Measurements from ENCODE around the gene ATP5ME. TPM values are rescaled to one million over a fixed set of nuclear protein-coding genes. Genes with fewer than 3 reads are reported as not detected.
"Not testable (repeated sequence)": the region's sequence is repeated elsewhere in the genome, so short reads cannot be mapped to it uniquely, and the experiment has no call there.

ATP5ME gene
- polyA plus RNA-seq, 1 donor from 2014 or later: 430 TPM

GRCh38 chr4:709348-709747 lies 35.3 kb upstream of the ATP5ME start:
- Mint-ChIP-seq H3K27me3 (no peaks in the 10 kb centered on the region), H3K27ac (peak overlapping the region in 1 of 3 donors; percentile 19), H3K4me3 (peak overlapping the region in 2 of 4 donors; percentile 25 to 81), H3K36me3 (peaks cover 3% of the 10 kb centered on the region), H3K4me1 (peaks cover 14 to 26% (median 15%) of the 10 kb centered on the region in 3 donors), H3K9me3 (no peaks in the 10 kb centered on the region)

- peaks cover 3% of the 10 kb centered on the region for H3K36me3 Mint-ChIP-seq
- no peaks in the 10 kb centered on the region for H3K9me3 Mint-ChIP-seq
- H3K27ac Mint-ChIP-seq: peak overlapping the region in 1 of 3 donors; percentile 58
- no peaks in the 10 kb centered on the region for H3K27me3 Mint-ChIP-seq
- peaks cover 15 to 26% (median 16%) of the 10 kb centered on the region in 3 donors for H3K4me1 Mint-ChIP-seq
- H3K4me3 Mint-ChIP-seq: peak overlapping the region in 2 of 4 donors; percentile 41 to 50
These were observed 34.5 kb upstream of the ATP5ME start for GRCh38 chr4:708631-708933.

- H3K4me1 Mint-ChIP-seq: peaks cover 15 to 26% (median 16%) of the 10 kb centered on the region in 3 donors
- H3K27me3 Mint-ChIP-seq: no peaks in the 10 kb centered on the region
- peak overlapping the region in 1 of 4 donors; percentile 21 for H3K4me3 Mint-ChIP-seq
- H3K9me3 Mint-ChIP-seq: no peaks in the 10 kb centered on the region
- peaks cover 3% of the 10 kb centered on the region for H3K36me3 Mint-ChIP-seq
- H3K27ac Mint-ChIP-seq: peak overlapping the region in 1 of 3 donors; percentile 63
These were observed 34.0 kb upstream of the ATP5ME start for GRCh38 chr4:707929-708630.

GRCh38 chr4:706834-707598 lies 32.9 kb upstream of the ATP5ME start:
- no peaks in the 10 kb centered on the region for H3K27me3 Mint-ChIP-seq
- no peaks in the 10 kb centered on the region for H3K9me3 Mint-ChIP-seq
- H3K4me3 Mint-ChIP-seq: no peak overlapping the region
- H3K36me3 Mint-ChIP-seq: peaks cover 5% of the 10 kb centered on the region
- peaks cover 15 to 24% (median 16%) of the 10 kb centered on the region in 3 donors for H3K4me1 Mint-ChIP-seq
- H3K27ac Mint-ChIP-seq: no peak overlapping the region

- not testable (repeated sequence) for H3K9me3 Mint-ChIP-seq, H3K27ac Mint-ChIP-seq
These were observed 32.1 kb upstream of the ATP5ME start for GRCh38 chr4:706083-706633.

GRCh38 chr4:705278-706082 lies 31.4 kb upstream of the ATP5ME start, which contains the start of gene PCGF3:
Gene PCGF3, plus strand, starts transcription at chr4:705832. Its CDS starts 27,849 bp downstream, at chr4:733681.
- H3K9me3 Mint-ChIP-seq: no peaks in the 10 kb centered on the region
- no peaks in the 10 kb centered on the region for H3K27me3 Mint-ChIP-seq
- peaks cover 5% of the 10 kb centered on the region for H3K36me3 Mint-ChIP-seq
- H3K27ac Mint-ChIP-seq: peak within 1 kb of the TSS; percentile 26 to 87 (median 71)
- peaks cover 10 to 23% (median 16%) of the 10 kb centered on the region in 3 donors for H3K4me1 Mint-ChIP-seq
- peak within 1 kb of the TSS; percentile 73 to 90 (median 84) for H3K4me3 Mint-ChIP-seq

More at GRCh38 chr4:706083-706633, 32.1 kb upstream of the ATP5ME start:
- not testable (repeated sequence) for H3K27me3 Mint-ChIP-seq, H3K4me3 Mint-ChIP-seq, H3K36me3 Mint-ChIP-seq
- peaks cover 15 to 23% (median 16%) of the 10 kb centered on the region in 3 donors for H3K4me1 Mint-ChIP-seq

GRCh38 chr4:704971-705277 lies 30.8 kb upstream of the ATP5ME start:
- no peaks in the 10 kb centered on the region for H3K27me3 Mint-ChIP-seq
- peaks cover 5% of the 10 kb centered on the region for H3K36me3 Mint-ChIP-seq
- no peaks in the 10 kb centered on the region for H3K9me3 Mint-ChIP-seq
- no peak overlapping the region for H3K27ac Mint-ChIP-seq
- peak overlapping the region in 2 of 4 donors; percentile 79 to 90 for H3K4me3 Mint-ChIP-seq
- H3K4me1 Mint-ChIP-seq: peaks cover 9 to 22% (median 16%) of the 10 kb centered on the region in 3 donors

- H3K27ac Mint-ChIP-seq: no peak overlapping the region
- H3K9me3 Mint-ChIP-seq: no peaks in the 10 kb centered on the region
- no peak overlapping the region for H3K4me3 Mint-ChIP-seq
- peaks cover 3% of the 10 kb centered on the region for H3K36me3 Mint-ChIP-seq
- no peaks in the 10 kb centered on the region for H3K27me3 Mint-ChIP-seq
- peaks cover 8 to 20% (median 14%) of the 10 kb centered on the region in 3 donors for H3K4me1 Mint-ChIP-seq
These were observed 30.3 kb upstream of the ATP5ME start for GRCh38 chr4:704198-704891.

- H3K9me3 Mint-ChIP-seq: no peaks in the 10 kb centered on the region
- peaks cover 2% of the 10 kb centered on the region for H3K36me3 Mint-ChIP-seq
- no peak overlapping the region for H3K27ac Mint-ChIP-seq
- peaks cover 3% of the 10 kb centered on the region for H3K27me3 Mint-ChIP-seq
- peaks cover 13 to 20% (median 14%) of the 10 kb centered on the region in 3 donors for H3K4me1 Mint-ChIP-seq
- no peak overlapping the region for H3K4me3 Mint-ChIP-seq
These were observed 29.5 kb upstream of the ATP5ME start for GRCh38 chr4:703336-704197.

- peak overlapping the region in 2 of 4 donors; percentile 42 to 43 for H3K4me3 Mint-ChIP-seq
- peak overlapping the region in 1 of 3 donors; percentile 11 for H3K27ac Mint-ChIP-seq
These were observed 28.6 kb upstream of the ATP5ME start for GRCh38 chr4:702618-703048.

GRCh38 chr4:700587-701264 lies 26.6 kb upstream of the ATP5ME start:
- Mint-ChIP-seq H3K36me3 (peaks cover 2% of the 10 kb centered on the region), H3K4me1 (peaks cover 12 to 19% (median 14%) of the 10 kb centered on the region in 3 donors), H3K4me3 (peak overlapping the region in 1 of 4 donors; percentile 58), H3K27me3 (peaks cover 3% of the 10 kb centered on the region), H3K27ac (no peak overlapping the region), H3K9me3 (peaks cover 0 to 4% (median 0%) of the 10 kb centered on the region in 3 donors)

More at GRCh38 chr4:702618-703048, 28.6 kb upstream of the ATP5ME start:
- H3K27me3 Mint-ChIP-seq: peaks cover 3% of the 10 kb centered on the region
- H3K4me1 Mint-ChIP-seq: peaks cover 13 to 20% (median 14%) of the 10 kb centered on the region in 3 donors
- no peaks in the 10 kb centered on the region for H3K9me3 Mint-ChIP-seq
- H3K36me3 Mint-ChIP-seq: peaks cover 2% of the 10 kb centered on the region

- H3K9me3 Mint-ChIP-seq: peaks cover 0 to 7% (median 0%) of the 10 kb centered on the region in 3 donors
- peaks cover 3% of the 10 kb centered on the region for H3K27me3 Mint-ChIP-seq
- peaks cover 2% of the 10 kb centered on the region for H3K36me3 Mint-ChIP-seq
- H3K27ac Mint-ChIP-seq: peak overlapping the region in 2 of 3 donors; percentile 40 to 83
- H3K4me1 Mint-ChIP-seq: peaks cover 12 to 19% (median 14%) of the 10 kb centered on the region in 3 donors
- H3K4me3 Mint-ChIP-seq: peak overlapping the region in 3 of 4 donors; percentile 42 to 60 (median 58)
These were observed 25.9 kb upstream of the ATP5ME start for GRCh38 chr4:699816-700580.
